Stimulated activated CD8-positive, alpha-beta memory T cell treated with anti-CD3 and anti-CD28 coated beads, Interleukin-12 subunit alpha, Interleukin-12 subunit beta, amount 100 ng/mL, for 4 hours (primary cell): ENCODE results near the gene TYMP.
"Not testable (repeated sequence)": the region's sequence is repeated elsewhere in the genome, so short reads cannot be mapped to it uniquely, and the experiment has no call there.

Source experiments
- DNase-seq: peaks from one replicate; pipeline ENCODE4 v3.0.0-alpha.2; 2020; ENCODE audit warnings: low read depth

Gene TYMP

DNA sequence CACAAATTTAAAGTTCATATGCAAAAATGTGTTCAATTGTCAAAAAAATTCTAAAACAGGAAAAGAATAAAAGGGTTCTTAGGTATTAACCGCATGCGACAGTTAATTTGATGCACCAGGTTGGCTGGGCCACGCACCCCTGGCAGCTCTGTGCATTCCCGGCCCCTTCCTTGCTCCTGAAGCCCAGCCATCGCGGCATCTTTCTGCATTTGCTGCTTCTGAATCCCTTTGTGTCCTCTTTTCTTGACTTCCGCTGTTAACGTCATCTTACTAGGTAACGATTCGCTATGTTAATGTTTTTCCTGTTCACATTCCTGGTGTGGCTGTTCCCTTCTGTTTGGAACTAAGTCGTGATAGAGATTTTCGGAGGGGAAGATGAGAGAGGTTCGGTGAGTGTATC is 8.0 kb upstream of the TYMP start:
- DNase-seq, result no peak

GRCh38 chr22:50536226-50536625 is 6.4 kb upstream of the TYMP start:
- no peak for DNase-seq

- DNase-seq, result no peak
Measured at GRCh38 chr22:50535113-50535512, 5.3 kb upstream of the TYMP start.

GRCh38 chr22:50533856-50534711 is 4.3 kb upstream of the TYMP start:
- not testable (repeated sequence) for DNase-seq

DNA sequence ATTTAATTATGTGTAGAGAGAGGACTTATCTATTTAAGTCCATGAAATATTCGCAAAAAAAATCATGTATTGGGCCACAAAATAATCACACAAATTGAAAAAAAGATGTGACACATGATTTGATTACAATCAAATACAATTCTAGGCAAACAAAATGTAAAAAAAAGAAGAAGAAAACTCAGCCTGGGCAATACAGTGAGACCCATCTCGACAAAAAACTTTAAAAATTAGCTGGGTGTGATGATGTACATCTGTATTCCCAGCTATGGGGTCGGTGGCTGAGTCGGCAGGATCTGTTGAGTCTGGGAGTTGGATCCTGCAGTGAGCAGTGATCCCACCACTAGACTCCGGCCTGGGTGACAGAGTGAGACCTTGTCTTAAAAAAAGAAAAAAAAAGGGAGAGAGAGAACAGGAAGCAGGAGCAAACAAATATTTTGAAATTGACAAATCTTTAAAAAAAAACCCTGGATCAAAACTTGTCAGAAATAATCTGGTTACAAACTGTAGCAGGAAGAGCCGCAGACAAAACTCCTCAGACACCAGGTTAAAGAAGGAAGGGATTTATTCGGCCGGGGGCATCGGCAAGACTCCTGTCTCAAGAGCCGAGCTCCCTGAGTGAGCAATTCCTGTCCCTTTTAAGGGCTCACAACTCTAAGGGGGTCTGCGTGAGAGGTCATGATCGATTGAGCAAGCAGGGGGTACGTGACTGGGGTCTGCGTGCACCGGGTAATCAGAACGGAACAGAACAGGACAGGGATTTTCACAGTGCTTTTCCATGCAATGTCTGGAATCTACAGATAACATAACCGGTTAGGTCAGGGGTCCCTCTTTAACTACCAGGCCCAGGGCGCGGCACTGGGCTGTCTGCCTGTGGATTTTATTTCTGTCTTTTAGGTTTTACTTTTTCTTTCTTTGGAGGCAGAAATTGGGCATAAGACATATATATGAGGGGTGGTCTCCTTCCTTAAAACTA is 3.3 kb upstream of the TYMP start:
- DNase-seq, result no peak

DNA sequence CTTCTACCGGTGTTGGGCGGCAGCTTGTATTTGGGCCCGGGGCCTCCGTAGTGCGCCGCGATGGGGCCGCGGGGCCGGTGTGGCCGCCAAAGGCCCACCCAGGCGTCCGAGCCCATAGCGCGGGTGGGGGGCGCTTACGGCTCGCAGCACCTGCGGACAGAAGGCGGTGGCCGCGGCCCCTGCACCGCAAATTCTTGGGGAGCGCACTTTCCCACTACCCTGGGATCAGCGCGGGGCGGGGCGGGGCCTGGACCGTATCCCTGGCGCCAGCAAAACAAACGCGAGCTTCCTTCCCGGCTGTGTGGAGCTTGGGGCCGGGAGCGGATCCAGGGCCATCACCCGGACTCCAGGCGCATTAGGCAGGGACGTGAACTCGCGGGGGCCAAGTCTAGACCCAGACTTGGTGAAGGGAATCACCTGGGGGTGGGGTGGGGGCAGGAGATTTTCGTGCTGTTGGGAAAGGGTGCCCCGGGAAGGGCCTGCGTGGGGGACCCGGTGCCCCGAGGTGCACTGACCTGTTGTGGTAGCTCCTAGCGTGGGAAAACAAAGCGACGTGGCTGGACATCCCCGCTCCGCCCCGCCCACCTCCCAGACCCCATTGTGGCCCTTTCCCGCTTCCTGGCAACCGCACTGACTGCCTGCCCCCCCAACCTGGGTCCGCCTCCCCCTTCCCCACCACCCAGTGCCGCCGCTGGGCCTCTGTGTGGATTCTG is 2.3 kb upstream of the TYMP start:
- DNase-seq, result no peak

GRCh38 chr22:50531546-50531961 is 1.7 kb upstream of the TYMP start:
- peak; percentile 59 for DNase-seq

- DNase-seq, result peak; percentile 67
Measured at GRCh38 chr22:50530877-50531545, 1.2 kb upstream of the TYMP start.

DNA sequence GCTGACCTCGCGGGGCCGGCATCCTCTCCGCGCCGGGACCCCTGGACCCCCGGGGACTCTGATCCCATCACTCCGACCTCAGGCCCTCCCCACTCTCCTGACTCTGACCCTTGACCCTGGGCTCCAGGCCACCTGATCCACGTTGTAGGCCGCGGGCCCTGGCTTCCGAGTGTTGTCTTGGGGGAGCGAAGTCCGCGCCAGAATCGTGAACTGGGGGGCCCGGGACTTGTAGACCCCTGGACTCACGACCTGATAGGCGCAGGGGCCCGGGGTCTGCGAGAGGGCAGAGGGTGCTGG is 716 bp upstream of the TYMP start:
- DNase-seq, result no peak

DNA sequence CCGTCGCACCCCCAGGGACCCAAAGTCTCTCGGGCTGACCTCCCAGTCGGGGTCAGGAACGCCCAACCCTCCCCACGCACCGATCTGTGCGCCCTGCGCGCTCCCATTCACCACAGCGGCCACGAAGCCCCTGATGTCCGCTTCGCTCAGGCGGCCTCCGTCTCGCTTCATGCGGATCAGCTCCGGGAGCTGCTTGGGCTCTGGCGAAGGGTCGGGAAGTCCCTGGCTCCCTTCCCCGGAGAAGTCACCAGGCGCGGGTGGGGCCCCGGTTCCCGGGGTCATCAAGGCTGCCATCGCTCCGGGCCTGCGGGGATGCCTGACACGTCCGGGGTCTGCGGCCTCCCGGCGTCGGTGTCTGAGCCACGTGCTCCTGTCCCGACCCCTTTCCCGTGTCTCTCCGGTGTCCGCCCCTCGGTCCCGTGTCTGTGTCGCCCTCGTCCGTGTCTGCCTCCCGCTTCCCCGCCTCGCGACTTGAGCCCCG is 356 bp downstream of the TYMP start:
- DNase-seq, result no peak

DNA sequence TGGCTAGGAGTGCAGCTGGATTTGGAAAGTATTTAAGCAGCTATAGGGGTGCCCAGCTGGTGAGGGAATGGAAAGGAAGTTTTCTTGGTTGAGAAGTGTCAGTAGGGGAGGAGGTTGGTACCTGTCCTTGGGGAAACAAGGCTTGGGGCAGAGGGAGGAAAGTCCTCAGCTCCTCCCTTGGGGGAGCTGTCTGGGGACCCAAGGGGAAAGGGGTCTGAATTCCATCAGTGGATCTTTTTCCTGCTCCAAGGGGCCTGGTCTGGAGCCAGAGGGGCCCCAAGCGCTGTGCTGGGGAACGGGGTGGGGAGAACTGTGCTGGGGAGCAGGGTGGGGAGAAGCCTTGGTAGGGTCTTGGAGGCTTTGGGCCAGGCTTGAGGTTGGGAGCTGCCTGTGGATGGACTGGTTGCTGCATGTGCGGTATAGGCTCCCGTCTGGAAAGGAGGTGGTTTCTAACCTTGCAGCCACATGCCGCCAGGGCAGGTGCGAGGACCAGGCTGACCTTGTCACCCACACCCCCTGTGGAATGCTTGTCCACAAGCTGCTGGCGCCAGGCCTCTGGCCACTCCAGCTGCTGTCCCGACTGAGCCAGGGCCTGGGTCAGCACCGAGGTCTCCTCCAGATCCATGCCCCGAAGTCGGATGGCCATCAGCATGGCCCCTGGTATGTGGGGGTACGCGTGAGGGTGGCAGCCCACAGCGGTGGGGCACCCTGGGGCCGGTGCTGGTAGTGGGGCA is 963 bp downstream of the TYMP start:
- no peak for DNase-seq

- no peak for DNase-seq
Measured at GRCh38 chr22:50527921-50528681, 1.7 kb downstream of the TYMP start.

DNA sequence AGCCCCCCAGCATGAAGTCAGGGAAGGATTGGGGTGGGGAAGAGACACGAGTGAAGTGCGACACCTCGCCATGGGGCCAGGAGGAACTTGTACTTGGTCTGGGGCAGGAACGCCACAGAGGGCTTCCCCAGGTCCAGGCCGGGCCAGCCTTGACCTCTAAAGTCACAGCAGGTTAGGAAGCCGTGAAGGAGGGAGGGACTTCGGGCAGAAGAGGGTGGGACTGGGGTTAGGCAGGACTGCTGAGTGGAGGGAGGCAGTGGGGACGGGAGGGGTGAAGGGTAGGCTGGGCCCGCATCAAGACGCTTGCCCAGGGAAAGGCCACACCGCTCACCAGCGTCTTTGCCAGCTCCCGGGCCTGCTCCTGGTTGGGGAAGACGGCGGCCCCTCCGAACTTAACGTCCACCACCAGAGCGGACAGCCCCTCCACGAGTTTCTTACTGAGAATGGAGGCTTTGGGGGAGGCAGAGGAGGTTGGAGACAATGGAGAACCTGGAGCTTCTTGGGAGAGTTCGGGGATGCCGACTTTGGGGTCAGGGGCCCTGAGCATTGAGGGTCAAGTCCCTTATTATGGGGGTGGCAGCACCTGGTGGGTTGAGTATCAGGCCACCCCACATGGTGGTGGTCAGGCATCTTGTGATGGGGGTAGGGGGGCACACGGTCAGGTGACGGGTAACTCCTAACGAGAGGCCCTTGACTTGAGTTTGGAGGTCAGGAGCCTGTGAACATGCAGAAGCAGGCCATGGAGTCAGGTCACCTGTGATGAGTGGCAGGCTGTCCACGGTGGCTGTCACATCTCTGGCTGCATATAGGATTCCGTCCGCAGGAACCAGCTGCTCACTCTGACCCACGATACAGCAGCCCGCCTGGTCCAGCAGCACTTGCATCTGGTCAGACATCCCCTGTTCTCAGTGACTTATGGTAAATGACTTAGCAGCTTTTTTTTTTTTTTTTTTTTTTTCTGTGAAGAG is 2.7 kb downstream of the TYMP start:
- DNase-seq, result no peak

- peak; percentile 78 for DNase-seq
Measured at GRCh38 chr22:50526108-50526833, 3.5 kb downstream of the TYMP start.

DNA sequence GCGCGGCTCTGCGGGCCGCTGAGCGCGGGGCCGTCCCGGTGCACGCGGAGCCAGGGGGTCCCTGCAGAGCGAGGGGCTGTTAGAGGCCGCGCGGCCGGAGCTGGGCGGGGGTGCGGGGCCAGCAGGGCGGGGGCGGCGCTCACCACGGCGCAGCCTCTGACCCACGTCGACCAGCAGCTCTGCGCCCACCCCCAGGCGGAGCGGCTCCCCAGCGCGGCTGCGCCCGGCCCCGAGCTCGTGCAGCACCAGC is 4.0 kb downstream of the TYMP start:
- no peak for DNase-seq

GRCh38 chr22:50525104-50525857 is 4.5 kb downstream of the TYMP start, which contains the start of gene SCO2:
Gene SCO2, minus strand, starts transcription at chr22:50525598. Its CDS starts 1,187 bp downstream, at chr22:50524411.
- peak; percentile 98 for DNase-seq

DNA sequence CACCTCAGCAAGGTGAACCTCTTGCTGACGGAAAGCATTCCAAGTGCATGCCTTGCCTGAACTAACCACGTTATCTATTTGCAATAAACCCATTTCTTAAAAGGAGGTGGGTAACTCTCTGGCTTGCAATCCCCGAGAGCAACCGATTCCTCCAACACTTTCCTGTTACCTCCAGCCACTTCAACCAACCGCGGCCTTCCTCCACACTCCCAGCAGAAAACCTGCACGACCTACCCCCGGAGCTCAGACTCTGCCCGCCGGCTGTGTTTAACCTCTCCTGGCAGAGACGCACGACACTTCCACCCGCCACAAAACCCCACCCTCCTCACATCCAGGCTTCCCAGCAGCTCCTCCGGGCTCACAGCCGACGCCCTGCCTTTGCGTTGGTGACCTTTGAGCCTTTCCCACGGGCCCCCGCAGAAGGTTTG is 5.1 kb downstream of the TYMP start:
- no peak for DNase-seq
